ENCODE results near the gene GFAP.

DNA sequence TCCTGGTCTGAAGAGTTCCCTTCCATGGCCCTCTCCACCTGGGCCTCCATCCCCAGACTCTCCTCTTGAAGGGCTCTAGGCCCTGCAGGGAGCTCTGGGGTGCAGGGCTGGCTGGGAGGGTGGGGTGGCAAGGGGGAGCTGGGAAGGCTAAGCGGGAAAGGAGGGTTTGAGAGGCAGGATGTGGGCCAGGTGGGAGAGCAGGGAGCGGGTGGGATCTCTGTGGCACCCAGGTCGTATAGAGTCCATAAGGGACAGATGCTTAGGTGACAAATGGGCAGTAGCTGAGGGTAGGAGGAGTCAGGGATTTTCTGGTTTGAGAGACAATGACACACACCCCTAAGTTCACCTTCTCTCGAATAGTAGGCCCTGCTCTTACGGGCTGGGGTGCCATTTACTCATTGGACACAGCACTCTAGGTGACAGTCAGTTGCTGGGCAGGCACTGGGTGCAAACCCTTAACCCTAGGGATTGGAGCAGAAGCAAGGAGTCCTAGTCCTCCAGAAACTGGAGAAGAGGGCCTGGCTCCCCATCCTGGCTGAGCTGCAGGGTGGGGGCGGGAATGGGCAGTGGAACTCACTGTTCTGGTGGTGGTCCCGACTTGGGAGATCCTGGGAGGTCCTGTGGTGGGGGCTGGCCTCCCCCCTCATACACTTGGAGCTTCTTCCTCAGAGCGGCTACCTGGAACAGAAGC lies 16.9 kb upstream of the GFAP start:
- TF ChIP-seq, protein P1, sequence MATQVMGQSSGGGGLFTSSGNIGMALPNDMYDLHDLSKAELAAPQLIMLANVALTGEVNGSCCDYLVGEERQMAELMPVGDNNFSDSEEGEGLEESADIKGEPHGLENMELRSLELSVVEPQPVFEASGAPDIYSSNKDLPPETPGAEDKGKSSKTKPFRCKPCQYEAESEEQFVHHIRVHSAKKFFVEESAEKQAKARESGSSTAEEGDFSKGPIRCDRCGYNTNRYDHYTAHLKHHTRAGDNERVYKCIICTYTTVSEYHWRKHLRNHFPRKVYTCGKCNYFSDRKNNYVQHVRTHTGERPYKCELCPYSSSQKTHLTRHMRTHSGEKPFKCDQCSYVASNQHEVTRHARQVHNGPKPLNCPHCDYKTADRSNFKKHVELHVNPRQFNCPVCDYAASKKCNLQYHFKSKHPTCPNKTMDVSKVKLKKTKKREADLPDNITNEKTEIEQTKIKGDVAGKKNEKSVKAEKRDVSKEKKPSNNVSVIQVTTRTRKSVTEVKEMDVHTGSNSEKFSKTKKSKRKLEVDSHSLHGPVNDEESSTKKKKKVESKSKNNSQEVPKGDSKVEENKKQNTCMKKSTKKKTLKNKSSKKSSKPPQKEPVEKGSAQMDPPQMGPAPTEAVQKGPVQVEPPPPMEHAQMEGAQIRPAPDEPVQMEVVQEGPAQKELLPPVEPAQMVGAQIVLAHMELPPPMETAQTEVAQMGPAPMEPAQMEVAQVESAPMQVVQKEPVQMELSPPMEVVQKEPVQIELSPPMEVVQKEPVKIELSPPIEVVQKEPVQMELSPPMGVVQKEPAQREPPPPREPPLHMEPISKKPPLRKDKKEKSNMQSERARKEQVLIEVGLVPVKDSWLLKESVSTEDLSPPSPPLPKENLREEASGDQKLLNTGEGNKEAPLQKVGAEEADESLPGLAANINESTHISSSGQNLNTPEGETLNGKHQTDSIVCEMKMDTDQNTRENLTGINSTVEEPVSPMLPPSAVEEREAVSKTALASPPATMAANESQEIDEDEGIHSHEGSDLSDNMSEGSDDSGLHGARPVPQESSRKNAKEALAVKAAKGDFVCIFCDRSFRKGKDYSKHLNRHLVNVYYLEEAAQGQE (IDR thresholded peaks at IDR 0.05; ENCODE audit: low read depth): no peak
- no peak for TF ChIP-seq TAF1 (IDR thresholded peaks at IDR 0.05; ENCODE audit: low read depth)
- no peak for TF ChIP-seq YY1 (IDR thresholded peaks at IDR 0.05; ENCODE audit: low read depth)
- TF ChIP-seq, protein P2, sequence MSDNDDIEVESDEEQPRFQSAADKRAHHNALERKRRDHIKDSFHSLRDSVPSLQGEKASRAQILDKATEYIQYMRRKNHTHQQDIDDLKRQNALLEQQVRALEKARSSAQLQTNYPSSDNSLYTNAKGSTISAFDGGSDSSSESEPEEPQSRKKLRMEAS (IDR thresholded peaks at IDR 0.05): no peak
- no peak for TF ChIP-seq TEAD4 (IDR thresholded peaks at IDR 0.05)
- no peak for TF ChIP-seq CEBPB (IDR thresholded peaks at IDR 0.05)
- TF ChIP-seq RAD21 (IDR thresholded peaks at IDR 0.05; ENCODE audit: low read depth): no peak
- no peak for TF ChIP-seq TCF12 (IDR thresholded peaks at IDR 0.05; ENCODE audit: low read depth)
- TF ChIP-seq, protein P3, sequence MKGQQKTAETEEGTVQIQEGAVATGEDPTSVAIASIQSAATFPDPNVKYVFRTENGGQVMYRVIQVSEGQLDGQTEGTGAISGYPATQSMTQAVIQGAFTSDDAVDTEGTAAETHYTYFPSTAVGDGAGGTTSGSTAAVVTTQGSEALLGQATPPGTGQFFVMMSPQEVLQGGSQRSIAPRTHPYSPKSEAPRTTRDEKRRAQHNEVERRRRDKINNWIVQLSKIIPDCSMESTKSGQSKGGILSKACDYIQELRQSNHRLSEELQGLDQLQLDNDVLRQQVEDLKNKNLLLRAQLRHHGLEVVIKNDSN (IDR thresholded peaks at IDR 0.05): no peak
- no peak for TF ChIP-seq FOXM1 (IDR thresholded peaks at IDR 0.05; ENCODE audit: borderline replicate concordance, low read depth)
- no peak for TF ChIP-seq EGR1 (IDR thresholded peaks at IDR 0.05)

Measured in Ishikawa (cell line).